ENCODE results near the gene OSBPL3.

- TF ChIP-seq EZH2 (IDR thresholded peaks at IDR 0.05) = no peak
- no peak for TF ChIP-seq POLR2AphosphoS5 (IDR thresholded peaks at IDR 0.05; ENCODE audit: borderline replicate concordance, low read depth, low read length)
These were observed 71.3 kb downstream of the OSBPL3 start for GRCh38 chr7:24908727-24909126.
